GM12872 (cell line): ENCODE results near the gene RASA3.
A peak's percentile ranks its signal among the peaks of the same experiment; 100 is the strongest.

Experiments used
- CTCF ChIP-seq: IDR thresholded peaks from 3 replicates; pipeline ENCODE4 v1.5.1; 2011; ENCODE audit warnings: low read depth, mild to moderate bottlenecking, low read length, moderate library complexity; ENCODE audit not compliant: insufficient read depth

RASA3 gene

GRCh38 chr13:114047358-114047881, 85.0 kb downstream of the RASA3 start:
- TF ChIP-seq CTCF, result no peak

GRCh38 chr13:114046431-114046975, 85.9 kb downstream of the RASA3 start:
- TF ChIP-seq CTCF, result no peak

GRCh38 chr13:114045113-114045735, 87.2 kb downstream of the RASA3 start:
- TF ChIP-seq CTCF, result no peak

- TF ChIP-seq CTCF, result no peak
These were observed 87.9 kb downstream of the RASA3 start for GRCh38 chr13:114044486-114044885.

- TF ChIP-seq CTCF, result 0 out of 3 replicates have a peak, but pooled peaks have one; percentile 13
These were observed 88.9 kb downstream of the RASA3 start for GRCh38 chr13:114043421-114044053.

- no peak for TF ChIP-seq CTCF
These were observed 90.2 kb downstream of the RASA3 start for GRCh38 chr13:114042066-114042815.

GRCh38 chr13:114041493-114041892, 90.9 kb downstream of the RASA3 start:
- no peak for TF ChIP-seq CTCF
